Esophagus muscularis mucosa (tissue), 4 donors: ENCODE data around the gene TUBA1A. TPM values are rescaled to one million over a fixed set of nuclear protein-coding genes. Genes with fewer than 3 reads are reported as not detected.
"Not testable (repeated sequence)": the region's sequence is repeated elsewhere in the genome, so short reads cannot be mapped to it uniquely, and the experiment has no call there.

Source experiments
- DNase-seq: peaks from one replicate; pipeline ENCODE4 v3.0.0-alpha.2; 2017; ENCODE audit errors: extremely low spot score
- H3K27ac ChIP-seq, 4 donors: fragments of 200-600 bp; sonication (generic); replicated peaks in 1 of 4; 1 replicate in 3 of 4; 2 replicates in 1 of 4; pipeline ENCODE4 v1.5.1; 2016 to 2019; ENCODE audit warnings: mild to moderate bottlenecking in 1 of 4
- H3K27me3 ChIP-seq, 4 donors: fragments of 200-600 bp; sonication (generic); one replicate each; pipeline versions ENCODE4 v1.5.1 to v1.6.0; 2016 to 2019
- H3K36me3 ChIP-seq, 4 donors: fragments of 200-600 bp; sonication (generic); one replicate each; pipeline ENCODE4 v1.5.1; 2016 to 2019
- H3K4me1 ChIP-seq, 4 donors: fragments of 200-600 bp; sonication (generic); one replicate each; pipeline ENCODE4 v1.5.1; 2016 to 2019
- H3K4me3 ChIP-seq, 4 donors: fragments of 200-600 bp; sonication (generic); 1 replicate in 2 of 4; 2 replicates in 2 of 4; pipeline ENCODE4 v1.5.1; 2016 to 2019; ENCODE audit warnings: mild to moderate bottlenecking in 4 of 4, moderate library complexity in 1 of 4
- H3K9me3 ChIP-seq, 4 donors: fragments of 200-600 bp; sonication (generic); 1 replicate in 3 of 4; 2 replicates in 1 of 4; pipeline ENCODE4 v1.5.1; 2016 to 2019
- EP300 ChIP-seq: sonication (generic); formaldehyde crosslinking; IDR thresholded peaks from one replicate; pipeline ENCODE4 v1.6.1; 2017; ENCODE audit warnings: antibody characterized with exemption
- POLR2A ChIP-seq: fragments of 450-650 bp; IDR thresholded peaks from one replicate; pipeline ENCODE4 v1.6.1; 2017; ENCODE audit warnings: antibody characterized with exemption, moderate library complexity, mild to moderate bottlenecking, low read depth
- POLR2AphosphoS5 ChIP-seq, 2 donors: sonication (generic); formaldehyde crosslinking; IDR thresholded peaks; one replicate each; pipeline ENCODE4 v1.6.1; 2017; ENCODE audit warnings: antibody characterized with exemption in 2 of 2
- WGBS: methylation state at CpG from one replicate; pipeline ENCODE4 v1.1.5; 2018; 5-methylcytosine and 5-hydroxymethylcytosine counted together
- intact Hi-C: fragments of 100-400 bp; cut with DNase I; formaldehyde crosslinking; loops from one replicate; pipeline ENCODE4 v1.15.1; 2023
- small RNA-seq, 3 donors: library from RNA; depleted of rRNA; stranded (forward); fragments of <200 nt; gene quantifications; one replicate each; pipeline ENCODE3, GENCODE V24; 2016
- total RNA-seq, 4 donors: library from RNA; depleted of rRNA; stranded (reverse); fragments of >200 nt; gene quantifications; one replicate each; pipeline versions ENCODE4 v1.1.0 to v1.2.1, GENCODE V29; 2016
- TF ChIP-seq, protein P1 (sequence below), 3 experiments: fragments of 200-600 bp in 2 of 3; fragments of 450-650 bp in 1 of 3; sonication (generic) in 2 of 3; IDR thresholded peaks; one replicate each; pipeline ENCODE4 v1.5.1; 2017 to 2019; ENCODE audit warnings: antibody characterized with exemption in 3 of 3, mild to moderate bottlenecking in 2 of 3, moderate library complexity in 1 of 3

The TUBA1A gene
- total RNA-seq, 4 donors from 2014 or later = 534 to 1,110 (median 887) TPM

DNA sequence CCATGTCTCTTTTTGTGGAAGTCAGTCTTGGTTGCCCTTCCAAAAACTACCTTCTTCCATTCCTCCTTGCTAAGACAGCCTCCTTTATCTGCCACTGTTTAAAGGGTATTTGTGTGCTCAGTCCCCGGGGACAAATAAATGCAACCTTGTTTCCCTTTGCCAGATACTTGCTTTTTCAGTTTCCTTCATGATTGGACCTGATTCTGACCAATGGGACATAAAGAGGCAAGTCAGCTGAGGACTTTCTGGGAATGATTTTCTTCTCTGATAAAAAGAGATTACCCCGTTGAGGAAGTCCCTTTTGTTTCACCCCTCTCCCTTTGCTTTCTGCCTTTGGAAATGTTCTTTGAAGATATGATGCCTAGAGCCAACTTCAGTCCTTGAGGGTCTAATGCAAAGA, 50.3 kb downstream of the TUBA1A start:
- Histone ChIP-seq H3K9me3 (no peaks in the 10 kb centered on the region), H3K27me3 (no peaks in the 10 kb centered on the region), H3K36me3 (no peaks in the 10 kb centered on the region), H3K4me1 (peaks cover 0 to 3% (median 2%) of the 10 kb centered on the region in 4 donors), H3K4me3 (no peak overlapping the region), H3K27ac (no peak overlapping the region)
- intact Hi-C loops = no loop called here
- DNase-seq = no peak
- no peak for TF ChIP-seq EP300
- no peak for TF ChIP-seq POLR2AphosphoS5 (IDR thresholded peaks at IDR 0.05)
- TF ChIP-seq, protein P1, sequence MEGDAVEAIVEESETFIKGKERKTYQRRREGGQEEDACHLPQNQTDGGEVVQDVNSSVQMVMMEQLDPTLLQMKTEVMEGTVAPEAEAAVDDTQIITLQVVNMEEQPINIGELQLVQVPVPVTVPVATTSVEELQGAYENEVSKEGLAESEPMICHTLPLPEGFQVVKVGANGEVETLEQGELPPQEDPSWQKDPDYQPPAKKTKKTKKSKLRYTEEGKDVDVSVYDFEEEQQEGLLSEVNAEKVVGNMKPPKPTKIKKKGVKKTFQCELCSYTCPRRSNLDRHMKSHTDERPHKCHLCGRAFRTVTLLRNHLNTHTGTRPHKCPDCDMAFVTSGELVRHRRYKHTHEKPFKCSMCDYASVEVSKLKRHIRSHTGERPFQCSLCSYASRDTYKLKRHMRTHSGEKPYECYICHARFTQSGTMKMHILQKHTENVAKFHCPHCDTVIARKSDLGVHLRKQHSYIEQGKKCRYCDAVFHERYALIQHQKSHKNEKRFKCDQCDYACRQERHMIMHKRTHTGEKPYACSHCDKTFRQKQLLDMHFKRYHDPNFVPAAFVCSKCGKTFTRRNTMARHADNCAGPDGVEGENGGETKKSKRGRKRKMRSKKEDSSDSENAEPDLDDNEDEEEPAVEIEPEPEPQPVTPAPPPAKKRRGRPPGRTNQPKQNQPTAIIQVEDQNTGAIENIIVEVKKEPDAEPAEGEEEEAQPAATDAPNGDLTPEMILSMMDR (IDR thresholded peaks at IDR 0.05) = no peak
- no peak for TF ChIP-seq POLR2A
- 76% methylated on average over 2 of the region's 2 CpGs for WGBS

DNA sequence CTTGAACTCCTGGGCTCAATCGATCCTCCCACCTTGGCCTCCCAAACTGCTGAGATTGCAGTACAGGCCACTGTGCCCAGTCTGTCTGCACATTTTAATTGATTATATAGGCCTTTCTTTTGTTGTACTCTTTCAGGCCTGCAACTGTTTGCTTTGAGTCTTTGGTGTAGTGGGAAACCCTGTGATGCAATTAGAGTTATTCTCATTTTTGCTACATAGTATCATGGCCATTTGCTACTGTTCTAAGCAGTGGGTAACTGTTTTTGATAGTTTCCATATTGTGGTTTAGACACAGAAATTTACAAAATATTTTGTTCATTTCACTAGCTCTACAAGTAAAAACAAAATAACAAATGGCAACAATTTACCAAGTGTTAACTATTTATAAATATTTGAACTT, 51.4 kb downstream of the TUBA1A start:
- Histone ChIP-seq H3K4me3 (no peak overlapping the region), H3K36me3 (no peaks in the 10 kb centered on the region), H3K9me3 (no peaks in the 10 kb centered on the region), H3K4me1 (peaks cover 3 to 14% (median 13%) of the 10 kb centered on the region in 4 donors), H3K27ac (no peak overlapping the region), H3K27me3 (no peaks in the 10 kb centered on the region)
- no peak for DNase-seq
- TF ChIP-seq, protein P1 (IDR thresholded peaks at IDR 0.05) = no peak
- TF ChIP-seq POLR2A (no peak), EP300 (no peak), POLR2AphosphoS5 (IDR thresholded peaks at IDR 0.05) (no peak)
- WGBS = 95% methylated on average over 1 of the region's 1 CpG
- intact Hi-C loops = no loop called here

DNA sequence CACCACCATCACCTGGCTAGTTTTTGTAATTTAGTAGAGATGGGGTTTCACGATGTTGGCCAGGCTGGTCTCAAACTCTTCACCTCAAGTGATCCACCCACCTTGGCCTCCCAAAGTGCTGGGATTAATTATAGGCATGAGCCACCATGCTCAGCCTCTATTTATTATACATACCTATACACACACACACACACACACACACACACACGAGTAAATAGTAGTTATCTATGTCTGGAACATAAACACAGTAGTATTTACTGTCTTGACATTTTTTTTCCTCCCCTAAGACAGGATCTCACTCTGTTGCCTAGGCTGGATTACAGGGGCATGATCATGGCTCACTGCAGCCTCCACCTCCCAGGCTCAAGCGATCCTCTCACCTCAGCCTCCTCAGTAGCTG, 51.9 kb downstream of the TUBA1A start:
- H3K27me3 ChIP-seq, intact Hi-C loops: not testable (repeated sequence)

More for the DNA sequence above, 51.9 kb downstream of the TUBA1A start:
- DNase-seq, H3K4me3 ChIP-seq, H3K36me3 ChIP-seq, H3K27ac ChIP-seq, H3K9me3 ChIP-seq: not testable (repeated sequence)
- H3K4me1 ChIP-seq = peaks cover 5 to 19% (median 17%) of the 10 kb centered on the region in 4 donors
- WGBS = 92% methylated on average over 3 of the region's 3 CpGs

Small RNAs within 50 kb of the gene (small RNA-seq; reads per million reads assigned to genes)
- 0 reads per million in 3 donors for gene RF00017

Other genes starting within 250 kb of the TUBA1A start
- gene ARF3, start 231.6 kb downstream of the TUBA1A start, total RNA-seq = 10 to 100 TPM; 42.8 to 71.9 (median 65.1) TPM
- 1 to 10 TPM in 2 of 4 donors, under 1 TPM in 2; 0.92 to 1.8 (median 1.1) TPM for gene WNT10B, start 217.3 kb downstream of the TUBA1A start, total RNA-seq
- not detected for gene WNT1, start 210.8 kb downstream of the TUBA1A start, total RNA-seq
- under 1 TPM in 1 of 4 donors, not detected in 3; 0.11 TPM for gene DDN, start 189.7 kb downstream of the TUBA1A start, total RNA-seq
- 10 to 100 TPM; 52.0 to 70.6 (median 64.3) TPM for gene PRKAG1, start 170.3 kb downstream of the TUBA1A start, total RNA-seq
- gene KMT2D, start 128.3 kb downstream of the TUBA1A start, total RNA-seq = 10 to 100 TPM; 47.2 to 85.2 (median 76.2) TPM
- under 1 TPM in 2 of 4 donors, not detected in 2; 0.40 to 0.97 TPM for gene RHEBL1, start 119.1 kb downstream of the TUBA1A start, total RNA-seq
- gene DHH, start 94.3 kb downstream of the TUBA1A start, total RNA-seq = 1 to 10 TPM in 3 of 4 donors, under 1 TPM in 1; 0.66 to 3.0 (median 1.9) TPM
- 10 to 100 TPM; 24.7 to 54.0 (median 34.3) TPM for gene LMBR1L, start 78.2 kb downstream of the TUBA1A start, total RNA-seq
- 1,000 to 10,000 TPM in 1 of 4 donors, 100 to 1,000 TPM in 3; 739 to 1,057 (median 846) TPM for gene TUBA1B, start 57.7 kb downstream of the TUBA1A start, total RNA-seq
- 100 to 1,000 TPM; 129 to 190 (median 167) TPM for gene TUBA1C, start 76.0 kb upstream of the TUBA1A start, total RNA-seq
- 10 to 100 TPM in 3 of 4 donors, 1 to 10 TPM in 1; 9.9 to 24.5 (median 10.4) TPM for gene PRPH, start 106.1 kb upstream of the TUBA1A start, total RNA-seq
- under 1 TPM in 2 of 4 donors, not detected in 2; 0.26 to 0.80 TPM for gene TROAP, start 134.2 kb upstream of the TUBA1A start, total RNA-seq
- not detected for gene C1QL4, start 148.1 kb upstream of the TUBA1A start, total RNA-seq
- under 1 TPM in 3 of 4 donors, not detected in 1; 0.17 to 0.34 (median 0.26) TPM for gene DNAJC22, start 157.8 kb upstream of the TUBA1A start, total RNA-seq
- gene SPATS2, start 178.4 kb upstream of the TUBA1A start, total RNA-seq = 10 to 100 TPM in 3 of 4 donors, 1 to 10 TPM in 1; 9.5 to 16.6 (median 11.5) TPM